ENCODE measurements around the gene SUSD2.

GRCh38 chr22:24184057-24184798, 2.9 kb downstream of the SUSD2 start:
- TF ChIP-seq CTCF (conservative IDR thresholded peaks at IDR 0.05; ENCODE audit: low read depth, low read length) (no peak), RCOR1 (IDR thresholded peaks at IDR 0.05; ENCODE audit: insufficient replicate concordance, low read length) (no peak), POLR2A (IDR thresholded peaks at IDR 0.05; ENCODE audit: low read depth, low read length) (no peak), MXI1 (IDR thresholded peaks at IDR 0.05; ENCODE audit: borderline replicate concordance, low read depth, low read length) (no peak), USF2 (IDR thresholded peaks at IDR 0.05; ENCODE audit: low read depth, low read length) (no peak), RFX5 (IDR thresholded peaks at IDR 0.05; ENCODE audit: low read depth, low read length) (no peak), ELK1 (IDR thresholded peaks at IDR 0.05; ENCODE audit: borderline replicate concordance, low read depth, low read length) (no peak), CEBPB (IDR thresholded peaks at IDR 0.05; ENCODE audit: low read depth, low read length) (no peak), NFE2L2 (IDR thresholded peaks at IDR 0.05; ENCODE audit: low read depth, low read length) (no peak), RAD21 (IDR thresholded peaks at IDR 0.05; ENCODE audit: low read length) (no peak), BHLHE40 (IDR thresholded peaks at IDR 0.05; ENCODE audit: low read depth, low read length) (no peak)

Measured in IMR-90 (cell line).